ENCODE results near the gene SEMA6C.

SEMA6C gene

DNA sequence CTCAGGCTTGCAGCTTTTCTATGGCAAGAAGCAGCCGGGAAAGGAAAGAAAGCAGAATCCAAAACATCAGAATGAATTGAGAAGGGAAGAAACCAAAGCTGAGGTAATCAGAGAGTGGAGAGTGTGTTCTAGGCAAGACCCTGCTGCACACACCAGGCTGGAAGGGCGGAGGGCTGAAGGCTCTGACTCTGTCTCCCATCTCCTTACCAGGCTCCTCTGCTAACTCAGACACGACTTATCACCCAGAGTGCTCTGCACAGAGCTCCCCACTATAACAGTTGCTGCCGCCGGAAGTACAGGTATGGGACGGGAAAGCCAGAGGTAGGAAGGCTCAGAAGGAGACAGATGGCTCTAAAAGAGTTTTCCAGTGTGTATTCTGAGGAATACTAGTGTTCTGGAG, 20.7 kb upstream of the SEMA6C start:
- TF ChIP-seq, protein P1, sequence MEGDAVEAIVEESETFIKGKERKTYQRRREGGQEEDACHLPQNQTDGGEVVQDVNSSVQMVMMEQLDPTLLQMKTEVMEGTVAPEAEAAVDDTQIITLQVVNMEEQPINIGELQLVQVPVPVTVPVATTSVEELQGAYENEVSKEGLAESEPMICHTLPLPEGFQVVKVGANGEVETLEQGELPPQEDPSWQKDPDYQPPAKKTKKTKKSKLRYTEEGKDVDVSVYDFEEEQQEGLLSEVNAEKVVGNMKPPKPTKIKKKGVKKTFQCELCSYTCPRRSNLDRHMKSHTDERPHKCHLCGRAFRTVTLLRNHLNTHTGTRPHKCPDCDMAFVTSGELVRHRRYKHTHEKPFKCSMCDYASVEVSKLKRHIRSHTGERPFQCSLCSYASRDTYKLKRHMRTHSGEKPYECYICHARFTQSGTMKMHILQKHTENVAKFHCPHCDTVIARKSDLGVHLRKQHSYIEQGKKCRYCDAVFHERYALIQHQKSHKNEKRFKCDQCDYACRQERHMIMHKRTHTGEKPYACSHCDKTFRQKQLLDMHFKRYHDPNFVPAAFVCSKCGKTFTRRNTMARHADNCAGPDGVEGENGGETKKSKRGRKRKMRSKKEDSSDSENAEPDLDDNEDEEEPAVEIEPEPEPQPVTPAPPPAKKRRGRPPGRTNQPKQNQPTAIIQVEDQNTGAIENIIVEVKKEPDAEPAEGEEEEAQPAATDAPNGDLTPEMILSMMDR (IDR thresholded peaks at IDR 0.05; ENCODE audit: borderline replicate concordance, control extremely low read depth, extremely low read depth, insufficient read depth, missing control alignments): no peak
- DNase-seq (ENCODE audit: low spot score): no peak
- in situ Hi-C loops (cut with MboI; ENCODE audit: low sequenced_read_pairs, unreplicated experiment): no loop called here

DNA sequence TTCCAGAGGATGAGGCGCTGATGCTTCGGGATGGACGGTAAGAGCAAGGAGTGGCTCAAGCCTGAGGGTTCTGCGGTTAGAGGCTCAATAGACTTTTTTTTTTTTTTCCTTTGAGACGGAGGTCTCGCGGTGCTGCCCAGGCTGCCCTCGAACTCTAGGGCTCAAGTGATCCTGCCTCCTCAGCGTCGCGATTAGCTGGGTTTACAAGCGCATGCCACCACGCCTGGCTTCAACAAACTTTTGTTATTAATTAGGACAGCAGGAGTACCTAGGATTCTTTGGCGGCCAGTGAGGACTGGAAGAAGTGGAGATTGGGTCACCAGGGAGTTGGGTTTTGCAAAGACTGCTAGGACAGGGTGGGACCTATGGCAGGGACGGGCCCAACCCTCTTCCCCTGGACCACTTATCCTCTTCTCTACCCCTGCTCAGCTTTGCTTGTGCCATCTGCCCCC, 20.1 kb upstream of the SEMA6C start:
- in situ Hi-C loops (cut with MboI; ENCODE audit: low sequenced_read_pairs, unreplicated experiment): no loop called here
- no peak for DNase-seq (ENCODE audit: low spot score)
- TF ChIP-seq, protein P1 (IDR thresholded peaks at IDR 0.05; ENCODE audit: borderline replicate concordance, control extremely low read depth, extremely low read depth, insufficient read depth, missing control alignments): no peak

DNA sequence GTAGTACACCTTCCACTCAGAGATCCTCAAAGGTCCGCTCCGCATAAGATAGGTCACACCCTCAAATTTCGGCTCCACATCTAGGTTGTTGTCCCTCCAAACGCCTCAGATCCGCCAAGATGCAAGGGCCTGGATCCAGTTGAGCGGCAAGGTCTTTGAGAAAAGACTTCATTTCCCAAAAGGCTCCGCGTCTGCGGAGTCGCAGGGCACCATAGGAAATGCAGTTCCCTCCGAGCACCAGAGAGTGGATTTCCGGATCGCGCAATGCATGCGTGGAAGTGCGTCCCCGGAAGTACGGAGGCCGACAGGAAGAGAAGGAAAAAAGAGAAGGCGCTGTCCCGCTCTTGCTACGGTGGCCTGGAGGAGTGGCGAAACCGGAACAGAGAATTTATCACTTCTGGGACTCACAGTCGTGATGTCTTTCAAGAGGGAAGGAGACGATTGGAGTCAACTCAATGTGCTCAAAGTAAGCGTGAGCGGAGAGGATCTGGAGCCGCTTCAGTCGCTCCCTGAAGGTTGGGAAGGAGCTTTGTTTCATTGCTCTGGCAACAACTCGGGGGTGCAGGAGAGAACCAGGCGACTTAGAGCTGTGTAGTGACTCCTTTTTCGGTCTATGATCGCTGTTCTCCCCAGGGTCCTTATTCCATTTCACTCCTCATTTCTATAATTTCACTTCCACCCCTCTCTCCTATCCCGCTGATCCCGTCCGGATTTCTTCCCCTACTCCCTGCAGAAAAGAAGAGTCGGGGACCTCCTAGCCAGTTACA, 19.5 kb upstream of the SEMA6C start, which contains the start of the genes LYSMD1 and SCNM1:
Gene LYSMD1 (minus strand): TSS at position 165 of the 767 bp plus-strand sequence. CDS start 644 bp downstream, outside the sequence.
Gene SCNM1 (plus strand): TSS at position 407 of the 767 bp plus-strand sequence. CDS start 9 bp downstream, at position 416.
- in situ Hi-C loops (cut with MboI; ENCODE audit: low sequenced_read_pairs, unreplicated experiment): no loop called here
- peak; percentile 92 for DNase-seq (ENCODE audit: low spot score)
- TF ChIP-seq, protein P1 (IDR thresholded peaks at IDR 0.05; ENCODE audit: borderline replicate concordance, control extremely low read depth, extremely low read depth, insufficient read depth, missing control alignments): no peak

DNA sequence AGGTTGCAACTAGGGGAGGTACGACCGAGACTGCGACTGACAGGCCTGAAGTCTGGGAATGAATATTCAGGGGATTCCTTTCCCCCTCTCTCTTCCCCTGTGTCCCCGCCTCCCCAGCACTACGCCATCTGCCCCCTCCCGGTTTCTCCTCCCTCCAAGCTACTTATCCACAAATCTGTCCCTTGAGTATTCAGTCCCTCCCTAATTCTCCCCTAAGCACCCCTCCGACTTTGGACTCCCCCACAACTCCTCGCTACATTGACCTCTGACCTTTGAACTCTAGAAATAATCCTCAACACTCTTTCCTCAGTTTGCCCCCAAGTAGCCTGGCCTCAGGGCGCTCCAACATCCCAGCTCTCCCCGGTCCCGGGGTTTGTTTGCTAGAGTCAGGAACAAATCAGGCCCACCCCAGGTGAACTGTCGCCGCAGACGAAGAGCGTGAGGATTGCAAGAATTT, 18.9 kb upstream of the SEMA6C start:
- no peak for DNase-seq (ENCODE audit: low spot score)
- in situ Hi-C loops (cut with MboI; ENCODE audit: low sequenced_read_pairs, unreplicated experiment): no loop called here
- TF ChIP-seq, protein P1 (IDR thresholded peaks at IDR 0.05; ENCODE audit: borderline replicate concordance, control extremely low read depth, extremely low read depth, insufficient read depth, missing control alignments): no peak

DNA sequence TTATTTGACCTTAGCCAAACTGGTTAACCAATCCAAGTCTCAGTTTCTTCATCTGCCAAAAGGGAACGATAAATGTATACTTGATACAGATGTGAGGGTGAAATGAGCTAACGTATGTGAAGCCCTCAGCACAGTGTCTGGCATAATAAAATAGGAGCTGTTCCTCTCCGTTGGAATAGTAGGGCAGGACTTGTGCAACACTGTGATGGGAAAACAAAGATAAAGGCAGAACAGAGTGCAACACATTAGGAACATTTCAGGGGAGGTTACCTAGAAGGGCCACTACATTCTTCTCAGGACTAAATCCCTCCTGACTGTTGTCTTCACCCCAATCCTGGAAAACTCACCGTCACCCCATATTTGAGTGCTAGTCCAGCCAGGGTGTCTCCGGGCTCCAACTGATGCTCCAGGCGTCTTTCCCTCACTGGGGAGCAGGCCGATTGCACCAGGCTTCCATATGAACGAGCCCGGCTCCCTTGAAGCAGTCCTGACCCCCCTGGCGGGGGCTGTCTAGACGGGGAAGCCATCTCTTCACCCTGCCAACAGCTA, 18.4 kb upstream of the SEMA6C start:
- in situ Hi-C loops (cut with MboI; ENCODE audit: low sequenced_read_pairs, unreplicated experiment): no loop called here
- TF ChIP-seq, protein P1 (IDR thresholded peaks at IDR 0.05; ENCODE audit: borderline replicate concordance, control extremely low read depth, extremely low read depth, insufficient read depth, missing control alignments): no peak
- DNase-seq (ENCODE audit: low spot score): no peak

DNA sequence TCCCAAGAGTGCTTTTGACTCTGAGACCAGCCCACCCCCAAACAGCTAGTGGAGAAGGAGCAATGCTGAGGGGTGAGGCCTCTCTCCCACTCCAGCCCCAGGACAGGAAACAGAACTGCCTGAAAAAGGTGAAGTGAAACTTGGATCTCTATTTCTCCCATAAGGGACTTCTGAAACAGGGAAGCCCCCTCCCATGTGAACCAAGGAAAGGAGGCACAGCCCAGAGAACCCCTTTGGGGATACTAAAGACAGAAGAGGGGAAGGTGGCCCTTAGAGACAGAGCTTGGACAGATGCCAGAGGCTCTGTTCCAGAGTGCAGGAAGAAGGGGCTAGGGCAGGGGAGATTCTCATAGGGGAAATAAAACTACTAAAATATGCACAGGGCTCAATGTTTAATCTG, 12.9 kb upstream of the SEMA6C start:
- DNase-seq (ENCODE audit: low spot score): no peak
- in situ Hi-C loops (cut with MboI; ENCODE audit: low sequenced_read_pairs, unreplicated experiment): loop anchor here (10.0 kb wide), 1 partner anchor 65 kb away; no protein-coding TSS in a partner anchor
- TF ChIP-seq, protein P1 (IDR thresholded peaks at IDR 0.05; ENCODE audit: borderline replicate concordance, control extremely low read depth, extremely low read depth, insufficient read depth, missing control alignments): no peak

Measured in GM13976 (cell line).